B cell (primary cell): ENCODE results near the gene OLFML1.

Experiments used
- CTCF ChIP-seq: fragments of 200-600 bp; IDR thresholded peaks from one replicate; pipeline ENCODE4 v1.8.0; 2022; ENCODE audit warnings: antibody characterized with exemption, mild to moderate bottlenecking
- EZH2 ChIP-seq: IDR thresholded peaks from 2 replicates; pipeline ENCODE4 v1.6.1; 2012; ENCODE audit warnings: borderline replicate concordance, low read depth, mild to moderate bottlenecking, moderate library complexity, low read length; ENCODE audit not compliant: insufficient read depth, poor library complexity, severe bottlenecking

GRCh38 chr11:7448201-7448600 is 37.1 kb upstream of the OLFML1 start:
- TF ChIP-seq CTCF, result no peak
- no peak for TF ChIP-seq EZH2
